ENCODE data around the gene LZTS3. TPM values are rescaled to one million over a fixed set of nuclear protein-coding genes. Genes with fewer than 3 reads are reported as not detected.
"Not testable (repeated sequence)": the region's sequence is repeated elsewhere in the genome, so short reads cannot be mapped to it uniquely, and the experiment has no call there.

LZTS3 gene
- total RNA-seq, 4 donors from 2014 or later, result 4.4 to 9.7 (median 7.7) TPM

DNA sequence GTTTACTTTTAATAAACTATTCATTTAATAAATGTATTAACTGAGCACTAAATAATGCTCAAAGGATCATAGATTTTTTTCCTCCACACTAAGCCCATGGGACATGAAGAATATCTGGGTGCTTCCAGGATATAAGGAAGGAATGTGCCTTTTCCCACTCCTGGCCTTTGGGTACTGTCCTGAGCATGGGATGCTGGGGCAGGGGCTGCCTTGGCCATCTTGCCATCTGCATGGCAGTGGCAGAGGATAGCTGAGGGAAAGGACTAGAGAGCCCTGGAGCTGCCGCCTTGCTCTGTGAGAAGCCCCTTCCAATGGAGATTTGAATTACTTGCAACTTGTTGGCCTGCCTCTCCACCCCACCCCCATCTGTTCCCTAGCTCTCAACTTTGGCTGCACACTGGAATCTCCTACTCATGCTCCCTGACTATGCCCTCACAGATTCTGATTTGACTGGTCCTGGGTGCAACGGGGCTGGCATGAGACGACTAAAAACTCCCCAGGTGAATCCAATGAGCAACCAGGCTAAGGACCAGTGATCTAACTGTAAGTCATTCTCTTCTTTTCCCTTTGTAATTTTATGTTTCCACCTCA lies 15.6 kb upstream of the LZTS3 start:
- intact Hi-C loops (cut with DNase I; ENCODE audit: low total_unique reads), result no loop called here
- no peak overlapping the region for H3K4me3 ChIP-seq (ENCODE audit: low read depth, poor library complexity, severe bottlenecking)
- WGBS, 2 donors, result 78 to 82% methylated on average over 3 of the region's 3 CpGs
- DNase-seq (ENCODE audit: low spot score in 2 of 2), result no peak
- TF ChIP-seq POLR2A (IDR thresholded peaks at IDR 0.05), result no peak
- TF ChIP-seq, protein P1, sequence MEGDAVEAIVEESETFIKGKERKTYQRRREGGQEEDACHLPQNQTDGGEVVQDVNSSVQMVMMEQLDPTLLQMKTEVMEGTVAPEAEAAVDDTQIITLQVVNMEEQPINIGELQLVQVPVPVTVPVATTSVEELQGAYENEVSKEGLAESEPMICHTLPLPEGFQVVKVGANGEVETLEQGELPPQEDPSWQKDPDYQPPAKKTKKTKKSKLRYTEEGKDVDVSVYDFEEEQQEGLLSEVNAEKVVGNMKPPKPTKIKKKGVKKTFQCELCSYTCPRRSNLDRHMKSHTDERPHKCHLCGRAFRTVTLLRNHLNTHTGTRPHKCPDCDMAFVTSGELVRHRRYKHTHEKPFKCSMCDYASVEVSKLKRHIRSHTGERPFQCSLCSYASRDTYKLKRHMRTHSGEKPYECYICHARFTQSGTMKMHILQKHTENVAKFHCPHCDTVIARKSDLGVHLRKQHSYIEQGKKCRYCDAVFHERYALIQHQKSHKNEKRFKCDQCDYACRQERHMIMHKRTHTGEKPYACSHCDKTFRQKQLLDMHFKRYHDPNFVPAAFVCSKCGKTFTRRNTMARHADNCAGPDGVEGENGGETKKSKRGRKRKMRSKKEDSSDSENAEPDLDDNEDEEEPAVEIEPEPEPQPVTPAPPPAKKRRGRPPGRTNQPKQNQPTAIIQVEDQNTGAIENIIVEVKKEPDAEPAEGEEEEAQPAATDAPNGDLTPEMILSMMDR (IDR thresholded peaks at IDR 0.05), result no peak

- 95 to 96% methylated on average over 9 of the region's 9 CpGs for WGBS, 2 donors
- DNase-seq (ENCODE audit: low spot score in 2 of 2); H3K4me3 ChIP-seq (ENCODE audit: low read depth, poor library complexity, severe bottlenecking); intact Hi-C loops (cut with DNase I; ENCODE audit: low total_unique reads): not testable (repeated sequence)
Measured at GRCh38 chr20:3187861-3188260, 14.5 kb upstream of the LZTS3 start.

DNA sequence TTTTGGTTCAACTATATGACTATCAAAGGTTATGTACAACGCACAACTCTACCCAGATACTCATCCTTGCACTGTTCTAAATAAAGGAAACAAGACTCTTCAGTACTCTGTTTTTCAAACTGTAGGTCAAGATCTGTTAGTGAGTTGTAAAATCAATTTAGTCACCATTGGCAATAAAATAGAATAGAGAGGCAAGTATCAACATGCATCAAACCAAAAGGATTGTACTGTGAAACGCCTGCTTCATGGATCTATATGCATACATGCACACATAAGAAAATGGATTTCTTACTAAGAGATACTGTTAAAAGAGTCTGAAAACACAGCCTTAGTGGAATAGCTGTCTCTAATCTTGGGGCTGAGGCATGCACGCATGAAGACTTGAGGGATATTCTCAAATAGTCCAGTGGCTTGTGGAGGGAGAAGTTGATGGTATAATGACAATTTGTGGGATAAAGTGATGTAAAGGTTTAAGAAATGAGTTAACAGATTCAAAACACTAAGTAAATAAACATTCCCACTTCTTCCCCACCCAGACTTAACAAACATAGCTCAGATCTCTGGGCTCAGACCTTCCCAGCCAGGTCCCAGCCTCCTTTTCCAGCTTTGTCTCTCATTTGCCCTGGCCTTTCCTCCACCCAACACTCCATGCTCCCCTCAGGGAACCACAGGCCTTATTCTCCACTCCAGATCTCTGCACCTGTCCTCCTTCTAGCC lies 10.7 kb upstream of the LZTS3 start:
- no peak for DNase-seq (ENCODE audit: low spot score in 2 of 2)
- intact Hi-C loops (cut with DNase I; ENCODE audit: low total_unique reads), result no loop called here
- H3K4me3 ChIP-seq (ENCODE audit: low read depth, poor library complexity, severe bottlenecking), result no peak overlapping the region
- TF ChIP-seq POLR2A (IDR thresholded peaks at IDR 0.05), result no peak
- TF ChIP-seq, protein P1 (IDR thresholded peaks at IDR 0.05), result no peak
- WGBS, 2 donors, result 72 to 78% methylated on average over 3 of the region's 3 CpGs

- H3K4me3 ChIP-seq (ENCODE audit: low read depth, poor library complexity, severe bottlenecking); intact Hi-C loops (cut with DNase I; ENCODE audit: low total_unique reads); DNase-seq (ENCODE audit: low spot score in 2 of 2): not testable (repeated sequence)
- WGBS, 2 donors, result 96 to 98% methylated on average over 5 of the region's 5 CpGs
Measured at GRCh38 chr20:3182429-3182828, 9.1 kb upstream of the LZTS3 start.

DNA sequence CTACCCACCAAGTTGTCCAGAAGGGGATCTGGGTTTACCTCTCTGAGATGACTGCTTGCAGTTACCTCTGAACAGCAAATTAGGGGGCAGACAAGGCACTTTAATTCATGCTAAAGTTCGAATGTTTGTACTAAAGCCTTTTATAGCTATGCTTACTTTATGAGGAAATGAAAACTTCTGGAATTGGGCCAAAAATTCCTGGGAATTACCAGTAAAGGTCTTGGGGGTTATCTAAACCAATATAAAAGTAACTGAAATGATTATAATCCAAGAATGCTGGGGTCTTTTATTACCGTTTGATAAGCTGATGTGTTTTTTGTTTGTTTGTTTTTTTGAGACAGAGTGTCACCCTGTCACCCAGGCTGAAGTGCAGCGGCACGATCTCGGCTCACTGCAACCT lies 7.9 kb upstream of the LZTS3 start:
- TF ChIP-seq POLR2A (IDR thresholded peaks at IDR 0.05), result no peak
- TF ChIP-seq, protein P1 (IDR thresholded peaks at IDR 0.05), result no peak
- H3K4me3 ChIP-seq (ENCODE audit: low read depth, poor library complexity, severe bottlenecking), result no peak overlapping the region
- 71 to 77% methylated on average over 5 of the region's 5 CpGs for WGBS, 2 donors
- no peak for DNase-seq (ENCODE audit: low spot score in 2 of 2)
- intact Hi-C loops (cut with DNase I; ENCODE audit: low total_unique reads), result no loop called here

- no peak for DNase-seq (ENCODE audit: low spot score in 2 of 2)
- TF ChIP-seq, protein P1 (IDR thresholded peaks at IDR 0.05), result no peak
- TF ChIP-seq POLR2A (IDR thresholded peaks at IDR 0.05), result no peak
- no peak overlapping the region for H3K4me3 ChIP-seq (ENCODE audit: low read depth, poor library complexity, severe bottlenecking)
- intact Hi-C loops (cut with DNase I; ENCODE audit: low total_unique reads), result no loop called here
- WGBS, 2 donors, result 68 to 89% methylated on average over 4 of the region's 4 CpGs
Measured at GRCh38 chr20:3180319-3180718, 7.0 kb upstream of the LZTS3 start.
